K562 (cell line): ENCODE measurements around the gene HK2. TPM values are rescaled to one million over a fixed set of nuclear protein-coding genes. Genes with fewer than 3 reads are reported as not detected.
A peak's percentile ranks its signal among the peaks of the same experiment; 100 is the strongest.

Source experiments
- CSDE1 ChIP-seq, 2 experiments: fragments of 450-650 bp; IDR thresholded peaks; 2 replicates each; pipeline ENCODE4 v1.6.1; 2016; ENCODE audit warnings: mild to moderate bottlenecking in 1 of 2
- DPF2 ChIP-seq: fragments of 450-650 bp; IDR thresholded peaks from 2 replicates; pipeline ENCODE4 v1.6.1; 2016
- HINFP ChIP-seq: fragments of 450-650 bp; conservative IDR thresholded peaks from 2 replicates; pipeline ENCODE4 v1.6.1; 2016; ENCODE audit warnings: missing genetic modification characterization, low read depth, mild to moderate bottlenecking, control low read depth, missing compliant biosample characterization
- HMGN3 ChIP-seq: IDR thresholded peaks from 2 replicates; pipeline ENCODE4 v1.6.1; 2011; ENCODE audit warnings: borderline replicate concordance, low read depth, mild to moderate bottlenecking, mixed read lengths, low read length; ENCODE audit not compliant: insufficient read length; ENCODE audit errors: extremely low read depth
- KDM5B ChIP-seq: fragments of 200-600 bp; sonication (generic); IDR thresholded peaks from 2 replicates; pipeline ENCODE4 v1.6.1; 2012; ENCODE audit warnings: low read depth, mild to moderate bottlenecking, moderate library complexity, low read length, control low read depth, inconsistent platforms; ENCODE audit not compliant: insufficient replicate concordance
- MTA2 ChIP-seq: fragments of 450-650 bp; IDR thresholded peaks from 2 replicates; pipeline ENCODE4 v1.6.1; 2016; ENCODE audit warnings: low read depth
- MYC ChIP-seq, 2 experiments: fragments of 250-450 bp in 1 of 2; sonication (Bioruptor Pico) in 1 of 2; IDR thresholded peaks; 2 replicates each; pipeline versions ENCODE4 v1.5.1 to v1.6.1; 2012 to 2021; ENCODE audit warnings: low read depth in 2 of 2, borderline replicate concordance in 1 of 2, improper control_type of control experiment in 1 of 2, low read length in 1 of 2, mild to moderate bottlenecking in 1 of 2, moderate library complexity in 1 of 2
- NR2C2 ChIP-seq, 2 experiments: fragments of 200-800 bp in 1 of 2; sonication (Bioruptor generic) in 1 of 2; sonication (generic) in 1 of 2; formaldehyde crosslinking in 1 of 2; IDR thresholded peaks; 2 replicates each; pipeline versions ENCODE4 v1.6.1 to v1.8.0; 2016 to 2022; ENCODE audit warnings: mild to moderate bottlenecking in 1 of 2, missing compliant biosample characterization in 1 of 2, missing genetic modification characterization in 1 of 2, missing genetic modification reagents in 1 of 2
- NRF1 ChIP-seq, 2 experiments: fragments of 450-650 bp; IDR thresholded peaks in 1 of 2; conservative IDR thresholded peaks in 1 of 2; 2 replicates each; pipeline ENCODE4 v1.6.1; 2014; ENCODE audit warnings: mild to moderate bottlenecking in 2 of 2
- RBM34 ChIP-seq: fragments of 200-400 bp; formaldehyde crosslinking; IDR thresholded peaks from 2 replicates; pipeline ENCODE4 v1.6.1; 2018; ENCODE audit warnings: low read length, borderline replicate concordance; ENCODE audit not compliant: insufficient read depth
- SLC30A9 ChIP-seq: fragments of 250-450 bp; sonication (Bioruptor Pico); IDR thresholded peaks from 2 replicates; pipeline ENCODE4 v1.8.0; 2022; ENCODE audit warnings: mild to moderate bottlenecking, moderate library complexity
- TAF1 ChIP-seq: IDR thresholded peaks from 2 replicates; pipeline ENCODE4 v1.6.1; 2011; ENCODE audit warnings: mild to moderate bottlenecking, low read length, moderate library complexity; ENCODE audit not compliant: insufficient read depth, control insufficient read depth, severe bottlenecking; ENCODE audit errors: extremely low read depth
- TGIF2 ChIP-seq: sonication (generic); formaldehyde crosslinking; IDR thresholded peaks from 2 replicates; pipeline ENCODE4 v1.8.1; 2022; ENCODE audit warnings: mild to moderate bottlenecking, missing genetic modification reagents, moderate library complexity
- U2AF2 ChIP-seq: fragments of 200-400 bp; formaldehyde crosslinking; optimal IDR thresholded peaks from 2 replicates; pipeline ENCODE3; 2017; ENCODE audit warnings: low read depth, mild to moderate bottlenecking, low read length
- UBTF ChIP-seq, 2 experiments: IDR thresholded peaks; 2 replicates each; pipeline ENCODE4 v1.6.1; 2012; ENCODE audit warnings: improper control_type of control experiment in 2 of 2, low read depth in 2 of 2, low read length in 2 of 2, borderline replicate concordance in 1 of 2
- ZBED1 ChIP-seq: IDR thresholded peaks from 2 replicates; pipeline ENCODE4 v1.6.1; 2014
- ZNF445 ChIP-seq: fragments of 250-450 bp; sonication (Bioruptor Pico); IDR thresholded peaks from 2 replicates; pipeline ENCODE4 v1.4.0; 2020; ENCODE audit warnings: low read depth, mild to moderate bottlenecking, moderate library complexity
- ZNF707 ChIP-seq: fragments of 250-450 bp; sonication (Bioruptor Pico); conservative IDR thresholded peaks from 2 replicates; pipeline ENCODE4 v1.8.0; 2022; ENCODE audit warnings: inconsistent platforms, mild to moderate bottlenecking, moderate library complexity
- polyA plus RNA-seq, 8 experiments: library from polyadenylated mRNA; depleted of rRNA in 4 of 8; stranded (reverse) in 5 of 8; unstranded in 3 of 8; fragments of >200 nt; fragmentation: Nextera tagmentation in 2 of 8; fragmentation: Illumina TruSeq in 1 of 8; extraction: Ambion mirVana in 2 of 8; extraction: Trizol in 1 of 8; gene quantifications; 2 replicates each; pipeline versions ENCODE4 v1.2.1 to v1.2.3, GENCODE V29; 2011 to 2014; ENCODE audit warnings: inconsistent platforms in 1 of 8, missing spikeins in 1 of 8
- total RNA-seq, 7 experiments: library from RNA; depleted of rRNA in 6 of 7; stranded (reverse); fragments of >200 nt in 6 of 7; fragmentation: Illumina TruSeq in 2 of 7; extraction: Trizol in 2 of 7; gene quantifications; 2 replicates each; pipeline versions ENCODE4 v1.2.1 to v1.2.3, GENCODE V29; 2011 to 2021; ENCODE audit warnings: low replicate concordance in 1 of 7

HK2 gene
- total and polyA plus RNA-seq, 9 of the 15 experiments (the other 6 are each of a cell fraction or from before 2014, with no cell fraction given): 4.7 to 56.0 (median 19.9) TPM

- no peak for TF ChIP-seq UBTF (IDR thresholded peaks at IDR 0.05; ENCODE audit: borderline replicate concordance in 1 of 2, low read depth in 2 of 2, low read length in 2 of 2)
- no peak for TF ChIP-seq TAF1
- TF ChIP-seq SLC30A9 (CRISPR knock-in tag): no peak
- no peak for TF ChIP-seq NR2C2 (CRISPR knock-in tag; IDR thresholded peaks at IDR 0.05)
- TF ChIP-seq NR2C2 (tag; IDR thresholded peaks at IDR 0.05): no peak
- no peak for TF ChIP-seq KDM5B
- no peak for TF ChIP-seq ZNF445 (CRISPR knock-in tag)
- TF ChIP-seq RBM34: no peak
- TF ChIP-seq TGIF2 (CRISPR knock-in tag): no peak
- TF ChIP-seq U2AF2: no peak
- TF ChIP-seq ZBED1: 0 out of 2 replicates have a peak, but pooled peaks have one; percentile 21
- peak; percentile 68 for TF ChIP-seq MTA2
- TF ChIP-seq CSDE1 (IDR thresholded peaks at IDR 0.05): 0 out of 4 replicates have a peak, but pooled peaks of 1 of the 2 experiments have one; percentile 19
- peak; percentile 74 for TF ChIP-seq HMGN3
- TF ChIP-seq NRF1 (conservative IDR thresholded peaks at IDR 0.05 in 1 of 2, IDR thresholded peaks at IDR 0.05 in 1 of 2): no peak
- no peak for TF ChIP-seq ZNF707 (CRISPR knock-in tag)
- peak; percentile 80 for TF ChIP-seq MYC (IDR thresholded peaks at IDR 0.05; ENCODE audit: low read depth, low read length)
- no peak for TF ChIP-seq MYC (CRISPR knock-in tag; IDR thresholded peaks at IDR 0.05; ENCODE audit: borderline replicate concordance, low read depth)
- TF ChIP-seq DPF2: peak; percentile 71
- no peak for TF ChIP-seq HINFP (tag)
Measured at GRCh38 chr2:74862020-74862964, 28.4 kb downstream of the HK2 start (continued).
